Activated CD4-positive, alpha-beta T cell treated with anti-CD3 and anti-CD28 coated beads, Interleukin-2, Interleukin-4, amounts not matched to agents 100 ng/mL and 50 ng/mL, durations not matched to agents 16 hours and 8 hours (primary cell): ENCODE data around the gene ORM1.

Source experiments
- DNase-seq: peaks from one replicate; pipeline ENCODE4 v3.0.0-alpha.2; 2020; ENCODE audit warnings: low spot score

The ORM1 gene

GRCh38 chr9:114287763-114288192 lies 35.1 kb upstream of the ORM1 start:
- DNase-seq: no peak

GRCh38 chr9:114288193-114289091 lies 34.5 kb upstream of the ORM1 start:
- DNase-seq: no peak

GRCh38 chr9:114289106-114289505 lies 33.8 kb upstream of the ORM1 start:
- DNase-seq: no peak

- no peak for DNase-seq
Observed at GRCh38 chr9:114289571-114290481, 33.1 kb upstream of the ORM1 start.

- DNase-seq: no peak
Observed at GRCh38 chr9:114290561-114290986, 32.3 kb upstream of the ORM1 start.

- DNase-seq: peak; percentile 66
Observed at GRCh38 chr9:114291064-114291474, 31.8 kb upstream of the ORM1 start.

GRCh38 chr9:114291886-114292590 lies 30.9 kb upstream of the ORM1 start:
- DNase-seq: no peak

GRCh38 chr9:114294664-114295063 lies 28.2 kb upstream of the ORM1 start:
- DNase-seq: no peak

GRCh38 chr9:114296338-114296737 lies 26.6 kb upstream of the ORM1 start:
- DNase-seq: no peak

- DNase-seq: no peak
Observed at GRCh38 chr9:114299286-114300152, 23.4 kb upstream of the ORM1 start.

- no peak for DNase-seq
Observed at GRCh38 chr9:114300153-114300845, 22.6 kb upstream of the ORM1 start.

GRCh38 chr9:114300846-114301797 lies 21.8 kb upstream of the ORM1 start:
- DNase-seq: no peak

- DNase-seq: no peak
Observed at GRCh38 chr9:114301798-114302565, 20.9 kb upstream of the ORM1 start.

- no peak for DNase-seq
Observed at GRCh38 chr9:114302727-114303126, 20.2 kb upstream of the ORM1 start.

GRCh38 chr9:114303571-114303970 lies 19.3 kb upstream of the ORM1 start:
- no peak for DNase-seq

GRCh38 chr9:114303977-114304376 lies 18.9 kb upstream of the ORM1 start:
- DNase-seq: no peak

GRCh38 chr9:114304416-114305188 lies 18.3 kb upstream of the ORM1 start:
- DNase-seq: no peak

- no peak for DNase-seq
Observed at GRCh38 chr9:114307899-114308267, 15.0 kb upstream of the ORM1 start.
